Measurements from ENCODE around the gene ATG7.
A peak's percentile ranks its signal among the peaks of the same experiment; 100 is the strongest.

Gene ATG7

GRCh38 chr3:11580645-11581044 lies 308.4 kb downstream of the ATG7 start:
- H3K36me3 ChIP-seq (ENCODE audit: control insufficient read depth, insufficient read depth, low read length), result no peaks in the 10 kb centered on the region
- no peak overlapping the region for H3K27ac ChIP-seq (ENCODE audit: low read depth, low read length)
- no peak overlapping the region for H3K9ac ChIP-seq (ENCODE audit: low read length)
- H3K4me3 ChIP-seq (ENCODE audit: low read length), result no peak overlapping the region
- H3K4me1 ChIP-seq (ENCODE audit: control insufficient read depth, insufficient read depth, low read length), result peaks cover 20% of the 10 kb centered on the region
- no peaks in the 10 kb centered on the region for H3K27me3 ChIP-seq (ENCODE audit: control insufficient read depth, insufficient read depth, low read length)

GRCh38 chr3:11581237-11582190 lies 309.3 kb downstream of the ATG7 start:
- peaks cover 20% of the 10 kb centered on the region for H3K4me1 ChIP-seq (ENCODE audit: control insufficient read depth, insufficient read depth, low read length)
- no peaks in the 10 kb centered on the region for H3K36me3 ChIP-seq (ENCODE audit: control insufficient read depth, insufficient read depth, low read length)
- H3K27ac ChIP-seq (ENCODE audit: low read depth, low read length), result peak overlapping the region; percentile 75
- H3K9ac ChIP-seq (ENCODE audit: low read length), result peak overlapping the region; percentile 49
- H3K4me3 ChIP-seq (ENCODE audit: low read length), result peak overlapping the region; percentile 59
- H3K27me3 ChIP-seq (ENCODE audit: control insufficient read depth, insufficient read depth, low read length), result no peaks in the 10 kb centered on the region

- H3K4me1 ChIP-seq (ENCODE audit: control insufficient read depth, insufficient read depth, low read length), result peaks cover 20% of the 10 kb centered on the region
- peak overlapping the region; percentile 49 for H3K9ac ChIP-seq (ENCODE audit: low read length)
- H3K4me3 ChIP-seq (ENCODE audit: low read length), result peak overlapping the region; percentile 59
- H3K27ac ChIP-seq (ENCODE audit: low read depth, low read length), result peak overlapping the region; percentile 75
- H3K36me3 ChIP-seq (ENCODE audit: control insufficient read depth, insufficient read depth, low read length), result no peaks in the 10 kb centered on the region
- H3K27me3 ChIP-seq (ENCODE audit: control insufficient read depth, insufficient read depth, low read length), result no peaks in the 10 kb centered on the region
Observed at GRCh38 chr3:11582191-11582968, 310.2 kb downstream of the ATG7 start.

GRCh38 chr3:11583235-11583634 lies 311.0 kb downstream of the ATG7 start:
- Histone ChIP-seq H3K4me3 (ENCODE audit: low read length) (no peak overlapping the region), H3K4me1 (ENCODE audit: control insufficient read depth, insufficient read depth, low read length) (peaks cover 20% of the 10 kb centered on the region)

GRCh38 chr3:11583638-11584046 lies 311.4 kb downstream of the ATG7 start:
- Histone ChIP-seq H3K27ac (ENCODE audit: low read depth, low read length) (peak overlapping the region; percentile 57), H3K36me3 (ENCODE audit: control insufficient read depth, insufficient read depth, low read length) (no peaks in the 10 kb centered on the region), H3K4me3 (ENCODE audit: low read length) (no peak overlapping the region), H3K27me3 (ENCODE audit: control insufficient read depth, insufficient read depth, low read length) (no peaks in the 10 kb centered on the region), H3K9ac (ENCODE audit: low read length) (no peak overlapping the region), H3K4me1 (ENCODE audit: control insufficient read depth, insufficient read depth, low read length) (peaks cover 20% of the 10 kb centered on the region)

More at GRCh38 chr3:11583235-11583634, 311.0 kb downstream of the ATG7 start:
- Histone ChIP-seq H3K27me3 (ENCODE audit: control insufficient read depth, insufficient read depth, low read length) (no peaks in the 10 kb centered on the region), H3K27ac (ENCODE audit: low read depth, low read length) (peak overlapping the region; percentile 57), H3K36me3 (ENCODE audit: control insufficient read depth, insufficient read depth, low read length) (no peaks in the 10 kb centered on the region), H3K9ac (ENCODE audit: low read length) (no peak overlapping the region)

- Histone ChIP-seq H3K4me3 (ENCODE audit: low read length) (no peak overlapping the region), H3K4me1 (ENCODE audit: control insufficient read depth, insufficient read depth, low read length) (peaks cover 20% of the 10 kb centered on the region), H3K9ac (ENCODE audit: low read length) (no peak overlapping the region), H3K27me3 (ENCODE audit: control insufficient read depth, insufficient read depth, low read length) (no peaks in the 10 kb centered on the region), H3K36me3 (ENCODE audit: control insufficient read depth, insufficient read depth, low read length) (no peaks in the 10 kb centered on the region), H3K27ac (ENCODE audit: low read depth, low read length) (no peak overlapping the region)
Observed at GRCh38 chr3:11584570-11584969, 312.4 kb downstream of the ATG7 start.

- Histone ChIP-seq H3K4me1 (ENCODE audit: control insufficient read depth, insufficient read depth, low read length) (peaks cover 41% of the 10 kb centered on the region), H3K27me3 (ENCODE audit: control insufficient read depth, insufficient read depth, low read length) (no peaks in the 10 kb centered on the region), H3K36me3 (ENCODE audit: control insufficient read depth, insufficient read depth, low read length) (no peaks in the 10 kb centered on the region), H3K9ac (ENCODE audit: low read length) (no peak overlapping the region), H3K27ac (ENCODE audit: low read depth, low read length) (peak overlapping the region; percentile 51), H3K4me3 (ENCODE audit: low read length) (no peak overlapping the region)
Observed at GRCh38 chr3:11587766-11588165, 315.6 kb downstream of the ATG7 start.

- H3K9ac ChIP-seq (ENCODE audit: low read length), result no peak overlapping the region
- no peak overlapping the region for H3K27ac ChIP-seq (ENCODE audit: low read depth, low read length)
- H3K27me3 ChIP-seq (ENCODE audit: control insufficient read depth, insufficient read depth, low read length), result no peaks in the 10 kb centered on the region
- peaks cover 41% of the 10 kb centered on the region for H3K4me1 ChIP-seq (ENCODE audit: control insufficient read depth, insufficient read depth, low read length)
- no peaks in the 10 kb centered on the region for H3K36me3 ChIP-seq (ENCODE audit: control insufficient read depth, insufficient read depth, low read length)
- H3K4me3 ChIP-seq (ENCODE audit: low read length), result no peak overlapping the region
Observed at GRCh38 chr3:11588338-11588737, 316.1 kb downstream of the ATG7 start.

- Histone ChIP-seq H3K9ac (ENCODE audit: low read length) (no peak overlapping the region), H3K27me3 (ENCODE audit: control insufficient read depth, insufficient read depth, low read length) (no peaks in the 10 kb centered on the region), H3K36me3 (ENCODE audit: control insufficient read depth, insufficient read depth, low read length) (no peaks in the 10 kb centered on the region), H3K27ac (ENCODE audit: low read depth, low read length) (no peak overlapping the region), H3K4me1 (ENCODE audit: control insufficient read depth, insufficient read depth, low read length) (peaks cover 40% of the 10 kb centered on the region), H3K4me3 (ENCODE audit: low read length) (no peak overlapping the region)
Observed at GRCh38 chr3:11588755-11589154, 316.6 kb downstream of the ATG7 start.

GRCh38 chr3:11589706-11590105 lies 317.5 kb downstream of the ATG7 start:
- Histone ChIP-seq H3K9ac (ENCODE audit: low read length) (no peak overlapping the region), H3K27me3 (ENCODE audit: control insufficient read depth, insufficient read depth, low read length) (no peaks in the 10 kb centered on the region), H3K4me3 (ENCODE audit: low read length) (no peak overlapping the region), H3K4me1 (ENCODE audit: control insufficient read depth, insufficient read depth, low read length) (peaks cover 39% of the 10 kb centered on the region), H3K27ac (ENCODE audit: low read depth, low read length) (peak overlapping the region; percentile 82), H3K36me3 (ENCODE audit: control insufficient read depth, insufficient read depth, low read length) (no peaks in the 10 kb centered on the region)

GRCh38 chr3:11591002-11591355 lies 318.8 kb downstream of the ATG7 start:
- peaks cover 39% of the 10 kb centered on the region for H3K4me1 ChIP-seq (ENCODE audit: control insufficient read depth, insufficient read depth, low read length)
- peak overlapping the region; percentile 82 for H3K27ac ChIP-seq (ENCODE audit: low read depth, low read length)
- no peaks in the 10 kb centered on the region for H3K27me3 ChIP-seq (ENCODE audit: control insufficient read depth, insufficient read depth, low read length)
- no peak overlapping the region for H3K4me3 ChIP-seq (ENCODE audit: low read length)
- no peak overlapping the region for H3K9ac ChIP-seq (ENCODE audit: low read length)
- no peaks in the 10 kb centered on the region for H3K36me3 ChIP-seq (ENCODE audit: control insufficient read depth, insufficient read depth, low read length)

- H3K27me3 ChIP-seq (ENCODE audit: control insufficient read depth, insufficient read depth, low read length), result no peaks in the 10 kb centered on the region
- peaks cover 44% of the 10 kb centered on the region for H3K4me1 ChIP-seq (ENCODE audit: control insufficient read depth, insufficient read depth, low read length)
- no peaks in the 10 kb centered on the region for H3K36me3 ChIP-seq (ENCODE audit: control insufficient read depth, insufficient read depth, low read length)
- peak overlapping the region; percentile 82 for H3K27ac ChIP-seq (ENCODE audit: low read depth, low read length)
- no peak overlapping the region for H3K9ac ChIP-seq (ENCODE audit: low read length)
- peak overlapping the region; percentile 6 for H3K4me3 ChIP-seq (ENCODE audit: low read length)
Observed at GRCh38 chr3:11591391-11592282, 319.4 kb downstream of the ATG7 start.

All from rectal smooth muscle tissue (tissue), 1 donor.